GM23248 (cell line): ENCODE measurements around the gene OLFML2B.

Experiments
- EZH2 ChIP-seq: fragments of 200-600 bp; sonication (generic); IDR thresholded peaks from 2 replicates; pipeline ENCODE4 v1.6.1; 2018; ENCODE audit warnings: antibody characterized with exemption, mild to moderate bottlenecking; ENCODE audit not compliant: insufficient read depth, poor library complexity, severe bottlenecking
- EZH2phosphoT487 ChIP-seq: fragments of 200-600 bp; sonication (generic); IDR thresholded peaks from 2 replicates; pipeline ENCODE4 v1.6.1; 2018; ENCODE audit warnings: antibody characterized with exemption, moderate library complexity, mild to moderate bottlenecking, low read depth; ENCODE audit not compliant: insufficient read depth

GRCh38 chr1:161943737-161944136, 79.9 kb downstream of the OLFML2B start:
- TF ChIP-seq EZH2 (no peak), EZH2phosphoT487 (no peak)
